Muscle of back (tissue), 11 donors: ENCODE results near the gene FKBP7. TPM values are rescaled to one million over a fixed set of nuclear protein-coding genes. Genes with fewer than 3 reads are reported as not detected.
"Not testable (repeated sequence)": the region's sequence is repeated elsewhere in the genome, so short reads cannot be mapped to it uniquely, and the experiment has no call there.

Source experiments
- DNase-seq, 3 donors: peaks; one replicate each; pipeline versions ENCODE4 v3.0.0 to v3.0.0-alpha.2; 2013
- polyA plus RNA-seq, 10 donors: library from polyadenylated mRNA; unstranded; fragments of 120-200 nt; gene quantifications; one replicate each; pipeline ENCODE4 v1.2.1, GENCODE V29; 2013; ENCODE audit not compliant: insufficient read length in 10 of 10

FKBP7 gene
- polyA plus RNA-seq, 10 donors: 45.9 to 78.8 (median 56.5) TPM

- DNase-seq: no peak
These were observed 21.2 kb upstream of the FKBP7 start for GRCh38 chr2:178499640-178500039.

GRCh38 chr2:178498137-178498536, 19.7 kb upstream of the FKBP7 start:
- no peak for DNase-seq

- DNase-seq: no peak
These were observed 17.6 kb upstream of the FKBP7 start for GRCh38 chr2:178496049-178496448.

GRCh38 chr2:178491612-178492011, 13.2 kb upstream of the FKBP7 start:
- DNase-seq: no peak

- DNase-seq: no peak
These were observed 7.0 kb upstream of the FKBP7 start for GRCh38 chr2:178485356-178485755.

GRCh38 chr2:178484245-178485041, 6.0 kb upstream of the FKBP7 start:
- DNase-seq: peak; percentile 11 to 21 (median 18)

- DNase-seq: no peak
These were observed 4.0 kb upstream of the FKBP7 start for GRCh38 chr2:178482437-178482836.

- peak; percentile 94 to 97 (median 95) for DNase-seq
These were observed 2.1 kb upstream of the FKBP7 start, which contains the start of gene PLEKHA3 for GRCh38 chr2:178480227-178481181. PLEKHA3 (plus strand) TSS chr2:178480457; CDS start chr2:178480870, 413 bp downstream.

- peak in 1 of 3 donors; percentile 24 for DNase-seq
These were observed 1.4 kb upstream of the FKBP7 start for GRCh38 chr2:178479758-178480226.

- DNase-seq: no peak
These were observed 846 bp upstream of the FKBP7 start for GRCh38 chr2:178479275-178479616.

GRCh38 chr2:178478130-178478438, 316 bp downstream of the FKBP7 start:
- DNase-seq: peak in 1 of 3 donors; percentile 29

- peak; percentile 29 to 75 (median 34) for DNase-seq
These were observed 814 bp downstream of the FKBP7 start for GRCh38 chr2:178477443-178478129.

- no peak for DNase-seq
These were observed 1.9 kb downstream of the FKBP7 start for GRCh38 chr2:178476477-178476876.

GRCh38 chr2:178474560-178474959, 3.8 kb downstream of the FKBP7 start:
- no peak for DNase-seq

GRCh38 chr2:178473931-178474330, 4.5 kb downstream of the FKBP7 start:
- DNase-seq: peak in 2 of 3 donors; percentile 14 to 15

- DNase-seq: no peak
These were observed 5.0 kb downstream of the FKBP7 start for GRCh38 chr2:178473373-178473772.

GRCh38 chr2:178471313-178471712, 7.1 kb downstream of the FKBP7 start:
- DNase-seq: not testable (repeated sequence)

GRCh38 chr2:178469219-178469849, 9.1 kb downstream of the FKBP7 start:
- DNase-seq: no peak

GRCh38 chr2:178457390-178457886, 21.0 kb downstream of the FKBP7 start:
- no peak for DNase-seq

- DNase-seq: no peak
These were observed 22.5 kb downstream of the FKBP7 start for GRCh38 chr2:178455947-178456346.

GRCh38 chr2:178452870-178453269, 25.5 kb downstream of the FKBP7 start:
- DNase-seq: no peak
